Urinary bladder (tissue), 4 donors: ENCODE measurements around the gene CRYGN. TPM values are rescaled to one million over a fixed set of nuclear protein-coding genes. Genes with fewer than 3 reads are reported as not detected.

Source experiments
- DNase-seq: peaks from one replicate; pipeline ENCODE4 v3.0.0-alpha.2; 2015; ENCODE audit errors: extremely low spot score
- H3K27ac ChIP-seq: one replicate; pipeline ENCODE4 v1.5.1; 2013; ENCODE audit warnings: low read depth, mild to moderate bottlenecking, moderate library complexity
- H3K36me3 ChIP-seq: one replicate; pipeline ENCODE4 v1.6.1; 2013; ENCODE audit warnings: mild to moderate bottlenecking, moderate library complexity; ENCODE audit not compliant: insufficient read depth
- H3K4me1 ChIP-seq: one replicate; pipeline ENCODE4 v1.6.1; 2013; ENCODE audit warnings: mild to moderate bottlenecking, moderate library complexity; ENCODE audit not compliant: insufficient read depth
- H3K4me3 ChIP-seq: one replicate; pipeline ENCODE4 v1.5.1; 2013; ENCODE audit warnings: low read depth, low read length
- WGBS: extraction: QIAGEN DNeasy Blood & Tissue Kit; methylation state at CpG from one replicate; pipeline ENCODE4 v1.1.7; 2013; 5-methylcytosine and 5-hydroxymethylcytosine counted together
- polyA plus RNA-seq: library from polyadenylated mRNA; stranded (reverse); fragments of 200-250 nt; gene quantifications from one replicate; pipeline ENCODE4 v1.2.3, GENCODE V29; 2013
- total RNA-seq: library from RNA; depleted of rRNA; stranded (reverse); fragments of >200 nt; gene quantifications from one replicate; pipeline ENCODE4 v1.2.3, GENCODE V29; 2014
- donor health status: healthy with polysubstance abuse.
- donor health status: healthy.

Gene CRYGN
- total and polyA plus RNA-seq, 2 donors: 0.16 to 0.67 TPM

DNA sequence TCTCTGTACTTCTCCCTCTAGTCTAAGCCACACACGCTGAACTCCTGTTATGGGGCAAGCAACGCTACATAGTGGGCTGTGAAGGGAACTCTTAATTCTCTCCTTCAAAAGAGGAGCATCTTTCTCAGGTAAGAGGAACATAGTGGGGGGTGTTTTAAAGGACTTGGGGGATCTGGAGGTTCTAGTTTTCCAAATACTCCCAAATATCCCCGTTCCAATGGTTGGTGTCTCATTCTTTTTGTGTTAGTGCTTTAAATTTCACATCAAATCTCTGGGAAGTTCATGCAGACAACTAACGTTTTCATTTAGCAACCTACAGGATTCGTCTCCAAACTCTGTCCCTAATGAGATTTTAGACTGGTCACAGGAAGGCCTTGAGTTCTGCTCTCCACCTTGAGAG is 17.7 kb downstream of the CRYGN start:
- no peaks in the 10 kb centered on the region for H3K4me1 ChIP-seq
- DNase-seq: no peak
- H3K36me3 ChIP-seq: no peaks in the 10 kb centered on the region
- no peak overlapping the region for H3K4me3 ChIP-seq
- 88% methylated on average over 5 of the region's 5 CpGs for whole genome bisulfite sequencing
- no peak overlapping the region for H3K27ac ChIP-seq

- Histone ChIP-seq H3K4me3 (no peak overlapping the region), H3K27ac (no peak overlapping the region), H3K4me1 (no peaks in the 10 kb centered on the region), H3K36me3 (no peaks in the 10 kb centered on the region)
- WGBS: 83% methylated on average over 5 of the region's 5 CpGs
- no peak for DNase-seq
Measured at GRCh38 chr7:151420144-151420543, 19.8 kb downstream of the CRYGN start.

DNA sequence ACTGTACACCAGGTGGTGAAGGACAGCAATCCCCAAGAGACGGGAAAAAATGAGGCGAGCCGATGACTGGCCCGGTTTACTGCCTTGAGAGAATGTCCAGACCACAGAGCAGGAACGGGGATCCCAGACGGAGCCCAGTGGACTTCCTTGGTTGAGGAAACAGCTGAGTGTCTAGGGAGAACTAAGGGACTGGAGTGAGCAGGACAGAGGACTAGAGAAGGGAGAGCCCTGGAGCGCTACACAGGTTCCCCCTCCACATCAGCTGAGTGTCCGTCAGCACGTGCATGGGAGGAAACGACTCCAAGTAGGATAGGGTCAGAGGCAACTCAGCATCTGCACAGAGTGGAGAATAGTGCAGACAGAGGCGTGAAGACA is 23.0 kb downstream of the CRYGN start:
- no peaks in the 10 kb centered on the region for H3K4me1 ChIP-seq
- no peaks in the 10 kb centered on the region for H3K36me3 ChIP-seq
- no peak for DNase-seq
- H3K27ac ChIP-seq: no peak overlapping the region
- 50% methylated on average over 11 of the region's 11 CpGs for WGBS
- H3K4me3 ChIP-seq: no peak overlapping the region

GRCh38 chr7:151416112-151416940 is 23.6 kb downstream of the CRYGN start:
- 80% methylated on average over 10 of the region's 10 CpGs for WGBS
- no peak for DNase-seq
- no peaks in the 10 kb centered on the region for H3K36me3 ChIP-seq
- H3K27ac ChIP-seq: no peak overlapping the region
- H3K4me1 ChIP-seq: no peaks in the 10 kb centered on the region
- H3K4me3 ChIP-seq: no peak overlapping the region

- H3K27ac ChIP-seq: no peak overlapping the region
- no peaks in the 10 kb centered on the region for H3K36me3 ChIP-seq
- WGBS: 76% methylated on average over 3 of the region's 3 CpGs
- no peaks in the 10 kb centered on the region for H3K4me1 ChIP-seq
- no peak for DNase-seq
- H3K4me3 ChIP-seq: no peak overlapping the region
Measured at GRCh38 chr7:151415375-151416105, 24.4 kb downstream of the CRYGN start.

- H3K27ac ChIP-seq: no peak overlapping the region
- WGBS: 91% methylated on average over 4 of the region's 4 CpGs
- no peak overlapping the region for H3K4me3 ChIP-seq
- H3K4me1 ChIP-seq: no peaks in the 10 kb centered on the region
- no peak for DNase-seq
- H3K36me3 ChIP-seq: no peaks in the 10 kb centered on the region
Measured at GRCh38 chr7:151413241-151413640, 26.7 kb downstream of the CRYGN start.

- WGBS: 84% methylated on average over 4 of the region's 4 CpGs
- DNase-seq: no peak
- H3K36me3 ChIP-seq: no peaks in the 10 kb centered on the region
- no peak overlapping the region for H3K27ac ChIP-seq
- H3K4me3 ChIP-seq: no peak overlapping the region
- H3K4me1 ChIP-seq: no peaks in the 10 kb centered on the region
Measured at GRCh38 chr7:151412318-151412717, 27.6 kb downstream of the CRYGN start.

DNA sequence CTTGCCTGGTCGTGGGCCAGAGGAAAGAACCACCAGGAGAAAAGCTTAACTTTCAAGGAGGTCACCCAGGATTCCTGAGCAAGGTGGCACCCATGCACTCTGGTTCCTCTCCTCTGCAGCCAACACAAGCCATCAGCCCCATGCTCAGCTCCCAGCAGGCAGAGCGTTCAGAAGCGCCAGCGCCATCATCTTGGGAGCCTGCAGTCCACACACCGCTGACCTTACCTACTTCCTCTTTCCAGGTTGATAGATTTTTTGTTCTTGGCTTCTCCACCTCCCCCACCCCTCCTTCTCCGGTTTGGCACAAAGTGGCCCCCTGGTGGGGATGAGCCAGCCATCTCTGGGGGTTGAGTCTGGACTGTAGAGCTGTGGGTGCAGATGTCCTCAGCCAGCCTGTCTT is 28.4 kb downstream of the CRYGN start:
- Histone ChIP-seq H3K4me3 (no peak overlapping the region), H3K27ac (no peak overlapping the region), H3K4me1 (no peaks in the 10 kb centered on the region), H3K36me3 (no peaks in the 10 kb centered on the region)
- 79% methylated on average over 6 of the region's 6 CpGs for WGBS
- DNase-seq: no peak

DNA sequence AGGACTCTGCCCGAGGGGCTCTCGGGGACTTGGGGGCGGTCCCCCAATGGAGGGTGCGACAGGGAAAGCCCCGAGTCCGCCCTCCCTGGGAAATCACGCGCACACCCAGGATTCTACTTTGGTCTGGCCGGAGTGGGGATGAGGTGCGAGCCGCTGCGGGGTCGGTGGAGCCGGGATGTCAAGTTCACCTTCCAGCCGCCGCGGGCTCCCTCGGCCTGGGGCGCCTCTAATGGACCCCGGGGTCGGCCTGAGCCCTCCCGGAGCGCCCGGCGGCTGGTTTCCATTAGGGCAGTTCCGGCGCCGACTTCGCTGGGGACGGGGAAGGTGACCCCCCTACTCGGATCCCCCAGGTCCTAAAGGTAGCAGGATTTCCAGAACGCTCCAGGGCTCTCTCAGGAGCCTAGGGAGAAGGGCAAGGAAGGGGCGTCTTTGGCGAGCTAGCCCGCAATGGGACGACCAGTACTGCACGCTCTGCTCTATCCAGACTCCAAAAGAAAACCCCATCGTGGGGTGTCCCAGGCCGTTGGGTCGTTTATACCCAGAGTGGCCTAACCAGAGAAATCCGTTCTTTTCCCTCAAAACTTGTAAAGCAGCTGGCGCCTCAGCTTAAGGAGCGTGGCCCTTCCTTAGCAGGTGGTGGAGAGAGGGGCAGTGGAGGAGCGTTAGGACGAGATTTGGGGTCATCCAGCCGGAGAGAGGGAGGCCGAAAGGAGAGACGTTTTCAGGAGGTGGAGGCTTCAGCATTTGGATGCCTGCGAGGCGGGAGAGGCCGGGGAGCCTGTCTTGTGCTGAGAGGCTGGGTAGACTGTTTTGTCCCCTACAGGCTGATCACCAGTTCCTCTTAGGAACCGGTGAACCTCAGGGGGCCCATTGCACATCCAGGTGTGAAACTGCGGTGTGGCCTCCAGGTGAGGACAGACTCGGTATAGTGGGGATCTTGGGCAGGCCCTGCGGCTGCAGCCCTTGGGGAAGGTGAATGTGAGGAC is 29.2 kb downstream of the CRYGN start:
- no peak for DNase-seq
- Histone ChIP-seq H3K4me1 (no peaks in the 10 kb centered on the region), H3K36me3 (no peaks in the 10 kb centered on the region), H3K4me3 (peak overlapping the region; percentile 46), H3K27ac (no peak overlapping the region)
- 27% methylated on average over 55 of the region's 55 CpGs for WGBS

DNA sequence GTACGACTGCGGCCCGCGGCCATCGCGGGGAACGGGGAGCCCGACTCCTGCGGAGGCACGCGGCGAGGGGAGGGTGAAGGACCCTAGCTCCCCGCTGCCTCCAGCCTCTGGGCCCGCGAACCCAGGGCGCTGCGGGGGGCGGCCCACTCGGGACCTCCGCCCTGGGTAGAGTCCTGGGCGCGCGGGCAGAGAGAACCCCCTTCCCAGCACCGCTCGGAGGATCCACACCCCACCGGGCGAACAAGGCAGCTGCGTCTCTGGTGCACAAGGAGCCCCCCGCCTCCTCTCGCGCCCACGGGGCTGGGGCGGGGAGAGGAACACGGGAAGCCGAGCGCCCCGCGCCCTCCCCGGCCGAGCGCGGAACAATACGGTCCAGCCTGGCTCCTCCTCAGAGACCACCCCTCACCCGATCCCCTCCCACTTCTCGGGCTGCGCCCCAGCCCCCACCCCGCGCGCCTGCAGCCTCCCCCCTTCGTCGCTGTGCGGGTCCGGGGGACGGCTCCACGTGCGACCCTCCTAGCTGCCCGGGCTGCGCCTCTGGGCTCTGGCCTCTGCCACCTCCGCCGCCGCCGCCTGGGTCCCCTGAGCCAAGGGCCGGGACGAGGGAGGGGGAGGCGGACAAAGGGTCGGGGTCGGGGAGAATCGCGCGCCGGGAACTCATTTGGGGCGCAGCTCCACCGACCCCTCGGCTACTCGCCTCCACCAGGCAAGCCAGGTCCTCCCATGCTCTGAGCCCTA is 30.1 kb downstream of the CRYGN start, which contains the start of gene WDR86:
TSS of gene WDR86 (minus strand) at position 372 of the 738 bp plus-strand sequence. CDS start 449 bp downstream, outside the sequence.
- DNase-seq: no peak
- Histone ChIP-seq H3K36me3 (no peaks in the 10 kb centered on the region), H3K27ac (peak within 1 kb of the TSS; percentile 15), H3K4me3 (peak within 1 kb of the TSS; percentile 46), H3K4me1 (no peaks in the 10 kb centered on the region)
- WGBS: under 1% methylated on average over 75 of the region's 75 CpGs

DNA sequence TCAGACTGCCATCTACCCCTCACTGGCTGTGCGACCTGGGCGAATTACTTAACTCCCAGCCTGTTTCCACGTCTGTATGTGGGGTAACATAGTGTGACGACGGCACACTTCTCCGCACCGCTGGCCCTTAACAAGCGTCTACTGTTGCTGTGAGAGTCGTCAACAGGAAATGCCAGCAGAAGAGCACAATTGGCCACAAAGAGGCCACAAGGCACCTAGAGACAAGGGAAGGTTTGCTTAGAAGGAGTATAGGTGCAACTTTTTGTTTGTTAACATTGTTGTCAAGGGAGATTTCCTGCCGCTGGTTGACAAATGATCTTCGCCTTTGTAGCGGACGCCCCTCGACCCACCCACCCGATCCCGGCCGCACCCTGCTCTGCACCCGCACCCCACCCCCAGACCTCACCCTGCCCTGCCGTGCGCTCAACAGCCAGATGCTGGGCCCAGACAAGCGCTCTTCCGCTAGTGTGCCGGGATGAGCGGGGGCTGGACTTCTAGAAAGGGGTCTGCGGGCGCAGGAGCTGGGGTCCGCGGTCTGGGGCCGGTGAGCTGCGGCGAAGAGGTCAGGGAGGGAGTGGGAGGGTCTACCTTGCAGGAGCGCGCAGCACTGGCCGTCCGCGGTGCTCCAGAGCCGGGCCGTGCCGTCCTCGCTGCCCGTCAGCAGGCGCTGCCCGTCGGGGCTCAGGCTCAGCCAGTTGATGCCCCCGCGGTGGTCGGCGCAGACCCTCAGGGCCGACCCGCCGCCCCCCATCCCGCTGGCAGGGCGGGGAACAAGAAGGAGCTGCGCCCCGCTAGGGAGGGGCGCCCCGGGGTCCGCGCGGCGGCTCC is 30.9 kb downstream of the CRYGN start:
- peak overlapping the region; percentile 15 for H3K27ac ChIP-seq
- 21% methylated on average over 61 of the region's 61 CpGs for WGBS
- no peaks in the 10 kb centered on the region for H3K4me1 ChIP-seq
- peak overlapping the region; percentile 46 for H3K4me3 ChIP-seq
- no peaks in the 10 kb centered on the region for H3K36me3 ChIP-seq
- DNase-seq: no peak

GRCh38 chr7:151408498-151408838 is 31.5 kb downstream of the CRYGN start:
- WGBS: 88% methylated on average over 7 of the region's 7 CpGs
- Histone ChIP-seq H3K4me1 (no peaks in the 10 kb centered on the region), H3K4me3 (no peak overlapping the region), H3K36me3 (no peaks in the 10 kb centered on the region), H3K27ac (no peak overlapping the region)
- DNase-seq: no peak
